ENCODE data around the gene ADAM12. TPM values are rescaled to one million over a fixed set of nuclear protein-coding genes. Genes with fewer than 3 reads are reported as not detected.

The ADAM12 gene
- total RNA-seq, 1 donor from 2014 or later, result 3.7 TPM

DNA sequence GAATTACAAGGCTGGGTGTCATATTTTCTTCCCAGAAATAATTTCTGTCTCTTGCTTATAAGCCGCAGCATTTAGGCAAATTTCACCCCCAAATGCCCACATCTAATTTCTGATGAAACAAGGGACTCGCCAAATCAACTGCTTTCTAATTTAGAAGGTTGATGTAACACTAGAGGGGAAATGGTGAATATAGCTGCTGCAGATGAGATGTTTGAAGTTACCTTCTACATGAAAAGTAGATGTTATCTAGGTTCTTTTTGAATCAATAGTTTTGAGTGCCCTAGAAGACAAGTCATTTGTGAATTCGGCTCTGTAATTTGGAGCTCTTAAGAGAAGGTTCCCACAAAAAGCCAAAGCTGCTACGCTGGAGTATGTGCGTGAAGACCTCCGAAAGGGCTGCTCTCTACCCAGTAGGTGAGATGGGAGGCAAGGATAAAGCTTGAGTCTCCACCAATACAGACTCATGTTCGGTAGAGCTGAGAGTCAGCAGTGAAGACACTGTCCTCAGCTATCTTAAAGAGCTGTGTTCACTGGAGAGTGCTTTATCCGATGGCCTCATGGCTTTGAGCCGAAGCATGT is 392.5 kb downstream of the ADAM12 start:
- DNase-seq (ENCODE audit: extremely low spot score in 2 of 2), result no peak
- intact Hi-C loops (cut with DNase I), result no loop called here

DNA sequence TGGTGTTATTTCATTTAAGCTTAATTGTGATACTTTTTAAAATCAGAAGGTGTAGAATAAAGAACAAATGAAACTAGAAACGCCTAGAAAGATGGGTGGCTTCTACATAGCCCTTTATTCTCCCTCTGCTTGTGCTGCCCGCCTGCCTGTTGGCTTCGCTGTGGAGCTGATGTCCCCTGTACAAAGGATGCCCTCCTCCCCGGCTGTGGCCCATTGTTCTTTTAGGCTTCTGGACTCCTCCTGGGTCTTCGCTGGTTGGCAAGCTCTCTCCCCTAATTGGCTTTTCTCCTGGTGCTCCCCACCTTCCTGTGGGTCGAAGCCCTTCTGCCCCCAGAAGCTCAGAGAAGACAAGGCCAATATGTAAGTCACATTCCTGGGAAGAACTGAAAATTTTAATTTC is 393.7 kb downstream of the ADAM12 start:
- Histone ChIP-seq H3K27ac (no peak overlapping the region), H3K27me3 (no peaks in the 10 kb centered on the region), H3K9me3 (no peaks in the 10 kb centered on the region), H3K4me1 (no peaks in the 10 kb centered on the region), H3K4me3 (no peak overlapping the region), H3K36me3 (no peaks in the 10 kb centered on the region)
- DNase-seq (ENCODE audit: extremely low spot score in 2 of 2), result no peak
- TF ChIP-seq POLR2A (IDR thresholded peaks at IDR 0.05) (no peak), POLR2AphosphoS5 (IDR thresholded peaks at IDR 0.05; ENCODE audit: insufficient read depth in 1 of 2, low read depth in 1 of 2) (no peak)
- TF ChIP-seq, protein P1, sequence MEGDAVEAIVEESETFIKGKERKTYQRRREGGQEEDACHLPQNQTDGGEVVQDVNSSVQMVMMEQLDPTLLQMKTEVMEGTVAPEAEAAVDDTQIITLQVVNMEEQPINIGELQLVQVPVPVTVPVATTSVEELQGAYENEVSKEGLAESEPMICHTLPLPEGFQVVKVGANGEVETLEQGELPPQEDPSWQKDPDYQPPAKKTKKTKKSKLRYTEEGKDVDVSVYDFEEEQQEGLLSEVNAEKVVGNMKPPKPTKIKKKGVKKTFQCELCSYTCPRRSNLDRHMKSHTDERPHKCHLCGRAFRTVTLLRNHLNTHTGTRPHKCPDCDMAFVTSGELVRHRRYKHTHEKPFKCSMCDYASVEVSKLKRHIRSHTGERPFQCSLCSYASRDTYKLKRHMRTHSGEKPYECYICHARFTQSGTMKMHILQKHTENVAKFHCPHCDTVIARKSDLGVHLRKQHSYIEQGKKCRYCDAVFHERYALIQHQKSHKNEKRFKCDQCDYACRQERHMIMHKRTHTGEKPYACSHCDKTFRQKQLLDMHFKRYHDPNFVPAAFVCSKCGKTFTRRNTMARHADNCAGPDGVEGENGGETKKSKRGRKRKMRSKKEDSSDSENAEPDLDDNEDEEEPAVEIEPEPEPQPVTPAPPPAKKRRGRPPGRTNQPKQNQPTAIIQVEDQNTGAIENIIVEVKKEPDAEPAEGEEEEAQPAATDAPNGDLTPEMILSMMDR (IDR thresholded peaks at IDR 0.05), result no peak
- intact Hi-C loops (cut with DNase I), result loop anchor here (5.0 kb wide), 1 partner anchor 393 kb away; the partner anchor contains the start of gene ADAM12

More for the DNA sequence above, 392.5 kb downstream of the ADAM12 start:
- TF ChIP-seq, protein P1 (IDR thresholded peaks at IDR 0.05), result no peak
- no peak for TF ChIP-seq POLR2AphosphoS5 (IDR thresholded peaks at IDR 0.05; ENCODE audit: insufficient read depth in 1 of 2, low read depth in 1 of 2)
- no peak for TF ChIP-seq POLR2A (IDR thresholded peaks at IDR 0.05)
- Histone ChIP-seq H3K27me3 (no peaks in the 10 kb centered on the region), H3K4me1 (no peaks in the 10 kb centered on the region), H3K36me3 (no peaks in the 10 kb centered on the region), H3K9me3 (no peaks in the 10 kb centered on the region), H3K4me3 (no peak overlapping the region), H3K27ac (no peak overlapping the region)

DNA sequence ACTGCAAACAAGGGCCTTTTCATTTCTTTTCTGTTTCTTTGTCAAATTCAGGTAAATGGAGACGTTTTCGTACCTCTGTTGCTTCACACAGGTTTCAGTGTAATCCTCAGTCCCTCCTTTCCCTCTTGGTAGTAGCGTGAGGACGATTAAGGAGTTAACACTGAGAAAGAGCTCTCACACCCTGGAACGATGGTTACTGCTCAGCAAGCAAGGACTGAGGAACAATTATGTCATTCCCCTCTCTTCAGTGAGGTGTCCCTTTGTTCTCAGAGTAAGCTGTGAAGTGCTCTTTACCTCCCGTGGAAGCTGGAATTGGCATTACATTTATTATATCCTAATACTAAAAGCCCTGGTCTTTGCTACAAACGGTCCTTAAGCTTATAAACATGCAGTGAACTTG is 396.0 kb downstream of the ADAM12 start:
- Histone ChIP-seq H3K4me3 (no peak overlapping the region), H3K27me3 (no peaks in the 10 kb centered on the region), H3K9me3 (no peaks in the 10 kb centered on the region), H3K36me3 (no peaks in the 10 kb centered on the region), H3K4me1 (no peaks in the 10 kb centered on the region), H3K27ac (no peak overlapping the region)
- no peak for DNase-seq (ENCODE audit: extremely low spot score in 2 of 2)
- intact Hi-C loops (cut with DNase I), result loop anchor here (5.0 kb wide), 1 partner anchor 395 kb away; the partner anchor contains the start of gene ADAM12
- TF ChIP-seq, protein P1 (IDR thresholded peaks at IDR 0.05), result no peak
- no peak for TF ChIP-seq POLR2A (IDR thresholded peaks at IDR 0.05)
- TF ChIP-seq POLR2AphosphoS5 (IDR thresholded peaks at IDR 0.05; ENCODE audit: insufficient read depth in 1 of 2, low read depth in 1 of 2), result no peak

DNA sequence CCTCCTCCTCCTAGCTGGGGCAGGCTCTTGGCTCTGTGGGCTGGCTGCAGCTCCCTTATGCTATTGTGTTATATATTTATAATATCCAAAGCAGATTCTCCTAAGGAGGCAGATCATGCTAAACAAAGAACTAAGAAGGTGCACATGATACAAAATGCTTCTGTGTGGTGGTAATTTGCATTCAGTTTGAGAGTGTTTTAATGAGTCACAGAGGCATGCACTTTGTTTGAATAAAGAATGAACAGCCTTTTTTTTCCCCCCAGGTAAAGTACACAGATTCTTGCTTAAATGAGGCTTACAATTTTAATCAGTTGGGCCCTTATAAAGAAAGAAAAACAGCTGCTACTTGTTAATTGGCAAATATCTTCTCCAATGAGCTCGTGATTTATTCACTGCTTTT is 396.9 kb downstream of the ADAM12 start:
- Histone ChIP-seq H3K36me3 (no peaks in the 10 kb centered on the region), H3K4me1 (no peaks in the 10 kb centered on the region), H3K4me3 (no peak overlapping the region), H3K27me3 (no peaks in the 10 kb centered on the region), H3K9me3 (no peaks in the 10 kb centered on the region), H3K27ac (no peak overlapping the region)
- TF ChIP-seq POLR2AphosphoS5 (IDR thresholded peaks at IDR 0.05; ENCODE audit: insufficient read depth in 1 of 2, low read depth in 1 of 2) (no peak), POLR2A (IDR thresholded peaks at IDR 0.05) (no peak)
- TF ChIP-seq, protein P1 (IDR thresholded peaks at IDR 0.05), result no peak
- intact Hi-C loops (cut with DNase I), result loop anchor here (5.0 kb wide), 1 partner anchor 396 kb away; the partner anchor contains the start of gene ADAM12
- no peak for DNase-seq (ENCODE audit: extremely low spot score in 2 of 2)

DNA sequence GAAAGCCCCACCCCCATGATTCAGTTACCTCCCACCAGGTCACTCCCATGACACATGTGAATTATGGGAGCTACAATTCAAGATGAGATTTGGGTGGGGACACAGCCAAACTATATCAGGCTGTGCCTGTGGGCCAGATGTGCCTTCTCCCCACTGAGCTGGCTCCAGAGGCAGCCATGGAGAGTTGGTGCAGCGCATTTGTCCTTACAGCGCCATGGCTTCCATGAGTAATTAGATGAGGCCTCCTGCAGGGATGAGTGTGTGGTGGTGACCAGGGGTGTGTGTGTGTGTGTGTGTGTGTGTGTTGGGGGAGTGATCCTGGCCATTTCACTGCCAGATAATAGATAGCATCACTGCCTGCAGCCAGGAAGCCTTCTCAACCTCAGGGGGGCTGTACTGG is 397.3 kb downstream of the ADAM12 start:
- DNase-seq (ENCODE audit: extremely low spot score in 2 of 2), result no peak
- intact Hi-C loops (cut with DNase I), result loop anchor here (5.0 kb wide), 1 partner anchor 396 kb away; the partner anchor contains the start of gene ADAM12

More for the DNA sequence above, 397.3 kb downstream of the ADAM12 start:
- no peaks in the 10 kb centered on the region for H3K9me3 ChIP-seq
- no peaks in the 10 kb centered on the region for H3K4me1 ChIP-seq
- no peak overlapping the region for H3K4me3 ChIP-seq
- H3K27me3 ChIP-seq, result no peaks in the 10 kb centered on the region
- H3K27ac ChIP-seq, result no peak overlapping the region
- TF ChIP-seq, protein P1 (IDR thresholded peaks at IDR 0.05), result no peak
- TF ChIP-seq POLR2AphosphoS5 (IDR thresholded peaks at IDR 0.05; ENCODE audit: insufficient read depth in 1 of 2, low read depth in 1 of 2) (no peak), POLR2A (IDR thresholded peaks at IDR 0.05) (no peak)
- H3K36me3 ChIP-seq, result no peaks in the 10 kb centered on the region
